H9 (cell line): Measurements from ENCODE around the gene AOC1. TPM values are rescaled to one million over a fixed set of nuclear protein-coding genes. Genes with fewer than 3 reads are reported as not detected.

Experiments
- DNase-seq: peaks from one replicate; pipeline ENCODE4 v3.0.0-alpha.2; 2017
- H2AFZ ChIP-seq: one replicate; pipeline ENCODE4 v1.6.1; 2013; ENCODE audit warnings: mild to moderate bottlenecking, low read length, control low read depth, moderate library complexity
- H2AK5ac ChIP-seq: 2 replicates; pipeline ENCODE4 v1.6.1; 2013; ENCODE audit warnings: low read length, control low read depth, mixed read lengths; ENCODE audit not compliant: insufficient read length
- H2BK120ac ChIP-seq: one replicate; pipeline ENCODE4 v1.6.1; 2013; ENCODE audit warnings: low read depth, mild to moderate bottlenecking, low read length, control low read depth, inconsistent platforms; ENCODE audit not compliant: poor library complexity, severe bottlenecking
- H2BK12ac ChIP-seq: 2 replicates; pipeline ENCODE4 v1.6.1; 2013; ENCODE audit warnings: low read length, control low read depth, mixed read lengths, low read depth; ENCODE audit not compliant: insufficient read length
- H2BK15ac ChIP-seq: 2 replicates; pipeline ENCODE4 v1.6.1; 2013; ENCODE audit warnings: low read depth, low read length, control low read depth
- H2BK20ac ChIP-seq: one replicate; pipeline ENCODE4 v1.6.1; 2013; ENCODE audit warnings: low read depth, mild to moderate bottlenecking, low read length, control low read depth, inconsistent platforms; ENCODE audit not compliant: poor library complexity, severe bottlenecking
- H2BK5ac ChIP-seq: 2 replicates; pipeline ENCODE4 v1.6.1; 2013; ENCODE audit warnings: low read length, control low read depth, mixed read lengths; ENCODE audit not compliant: insufficient read length
- H3K14ac ChIP-seq: 2 replicates; pipeline ENCODE4 v1.6.1; 2013; ENCODE audit warnings: low read length, control low read depth; ENCODE audit not compliant: insufficient read depth
- H3K18ac ChIP-seq: 2 replicates; pipeline ENCODE4 v1.6.1; 2013; ENCODE audit warnings: low read depth, mild to moderate bottlenecking, mixed read lengths, low read length, control low read depth; ENCODE audit not compliant: insufficient read length
- H3K23ac ChIP-seq: 2 replicates; pipeline ENCODE4 v1.6.1; 2013; ENCODE audit warnings: low read length, control low read depth, mixed read lengths, low read depth; ENCODE audit not compliant: insufficient read length
- H3K23me2 ChIP-seq: 2 replicates; pipeline ENCODE4 v1.6.1; 2013; ENCODE audit warnings: low read depth, mild to moderate bottlenecking, mixed read lengths, low read length, control low read depth; ENCODE audit not compliant: insufficient read length, poor library complexity, severe bottlenecking
- H3K27ac ChIP-seq: 2 replicates; pipeline ENCODE4 v1.5.1; 2013; ENCODE audit warnings: low read length, control low read depth, mixed read lengths, low read depth; ENCODE audit not compliant: insufficient read length
- H3K27me3 ChIP-seq: 2 replicates; pipeline ENCODE4 v1.6.1; 2013; ENCODE audit warnings: low read length, control low read depth, inconsistent platforms; ENCODE audit not compliant: insufficient read depth
- H3K4ac ChIP-seq: 2 replicates; pipeline ENCODE4 v1.6.1; 2013; ENCODE audit warnings: low read depth, mild to moderate bottlenecking, control low read depth, inconsistent platforms, low read length, moderate library complexity
- H3K4me1 ChIP-seq: 2 replicates; pipeline ENCODE4 v1.6.1; 2013; ENCODE audit warnings: low read length, control low read depth, inconsistent platforms; ENCODE audit not compliant: insufficient read depth
- H3K4me2 ChIP-seq: 2 replicates; pipeline ENCODE4 v1.6.1; 2013; ENCODE audit warnings: low read length, control low read depth, mixed read lengths; ENCODE audit not compliant: insufficient read length, insufficient read depth
- H3K56ac ChIP-seq: 2 replicates; pipeline ENCODE4 v1.6.1; 2013; ENCODE audit warnings: low read depth, mild to moderate bottlenecking, mixed read lengths, low read length, control low read depth; ENCODE audit not compliant: insufficient read length
- H3K79me1 ChIP-seq: 2 replicates; pipeline ENCODE4 v1.6.1; 2013; ENCODE audit warnings: low read depth, mild to moderate bottlenecking, moderate library complexity, low read length, control low read depth, inconsistent platforms; ENCODE audit not compliant: insufficient read depth, poor library complexity, severe bottlenecking
- H3K79me2 ChIP-seq: 2 replicates; pipeline ENCODE4 v1.6.1; 2013; ENCODE audit warnings: low read length, control low read depth, inconsistent platforms; ENCODE audit not compliant: insufficient read depth
- H3K9ac ChIP-seq: 2 replicates; pipeline ENCODE4 v1.6.1; 2013; ENCODE audit warnings: low read length, control low read depth, mixed read lengths; ENCODE audit not compliant: insufficient read length; ENCODE audit errors: extremely low read depth
- H3K9me3 ChIP-seq: one replicate; pipeline ENCODE4 v1.6.1; 2013; ENCODE audit warnings: low read depth, low read length, inconsistent platforms; ENCODE audit not compliant: control insufficient read depth
- H3T11ph ChIP-seq: one replicate; pipeline ENCODE4 v1.6.1; 2013; ENCODE audit warnings: mild to moderate bottlenecking, low read length, control low read depth, inconsistent platforms
- H4K20me1 ChIP-seq: one replicate; pipeline ENCODE4 v1.6.1; 2013; ENCODE audit not compliant: control insufficient read depth, insufficient read length, insufficient read depth
- H4K5ac ChIP-seq: 2 replicates; pipeline ENCODE4 v1.6.1; 2013; ENCODE audit warnings: low read depth, mild to moderate bottlenecking, mixed read lengths, low read length, control low read depth; ENCODE audit not compliant: insufficient read length
- H4K8ac ChIP-seq: replicated peaks from 2 replicates; pipeline ENCODE4 v1.6.1; 2013; ENCODE audit warnings: low read length, control low read depth, mixed read lengths, low read depth; ENCODE audit not compliant: insufficient read length
- H4K91ac ChIP-seq: 2 replicates; pipeline ENCODE4 v1.6.1; 2013; ENCODE audit warnings: low read depth, mild to moderate bottlenecking, moderate library complexity, mixed read lengths, low read length, control low read depth; ENCODE audit not compliant: insufficient read length
- H3K27ac Mint-ChIP-seq, 3 experiments: 2 replicates in 2 of 3; 3 replicates in 1 of 3; pipeline ENCODE4 v1.8.0; 2020 to 2021; ENCODE audit warnings: mixed read lengths in 3 of 3, mild to moderate bottlenecking in 1 of 3, moderate library complexity in 1 of 3
- H3K27me3 Mint-ChIP-seq: 2 replicates; pipeline ENCODE4 v1.8.0; 2021; ENCODE audit warnings: low read depth, mild to moderate bottlenecking, moderate library complexity, mixed read lengths
- H3K36me3 Mint-ChIP-seq, 3 experiments: 2 replicates in 2 of 3; 3 replicates in 1 of 3; pipeline ENCODE4 v1.8.0; 2020 to 2021; ENCODE audit warnings: low read depth in 3 of 3, mixed read lengths in 3 of 3; ENCODE audit not compliant: insufficient read depth in 1 of 3
- H3K4me1 Mint-ChIP-seq, 2 experiments: 2 replicates each; pipeline ENCODE4 v1.8.0; 2020; ENCODE audit warnings: mixed read lengths in 2 of 2
- H3K4me3 Mint-ChIP-seq, 2 experiments: 2 replicates in 1 of 2; 3 replicates in 1 of 2; pipeline ENCODE4 v1.8.0; 2020 to 2021; ENCODE audit warnings: mild to moderate bottlenecking in 2 of 2, mixed read lengths in 2 of 2, moderate library complexity in 1 of 2
- H3K9me3 Mint-ChIP-seq, 2 experiments: 2 replicates in 1 of 2; 3 replicates in 1 of 2; pipeline ENCODE4 v1.8.0; 2020; ENCODE audit warnings: mild to moderate bottlenecking in 2 of 2, mixed read lengths in 2 of 2, moderate library complexity in 1 of 2
- CTCF ChIP-seq: fragments of 200-600 bp; sonication (generic); conservative IDR thresholded peaks from 3 replicates; pipeline ENCODE4 v1.8.0; 2021; ENCODE audit warnings: antibody characterized with exemption, mild to moderate bottlenecking
- WGBS: extraction: QIAGEN DNeasy Blood & Tissue Kit; methylation state at CpG from one replicate; pipeline ENCODE4 v1.1.7; 2013; ENCODE audit warnings: missing lambda C conversion rate, low lambda C conversion rate, mixed read lengths; ENCODE audit not compliant: insufficient read length; ENCODE audit errors: extremely low coverage; 5-methylcytosine and 5-hydroxymethylcytosine counted together
- total RNA-seq: library from RNA; stranded (reverse); gene quantifications from 2 replicates; pipeline ENCODE4 v1.2.1, GENCODE V29; 2021

The AOC1 gene
- total RNA-seq, 1 experiment from 2014 or later, result 0.28 TPM

GRCh38 chr7:150803161-150803860 is 49.0 kb upstream of the AOC1 start:
- peaks cover 8% of the 10 kb centered on the region for H3K23me2 ChIP-seq
- H3K18ac ChIP-seq, result no peak overlapping the region
- H3K4ac ChIP-seq, result no peak overlapping the region
- H2BK5ac ChIP-seq, result no peak overlapping the region
- no peak overlapping the region for H3K23ac ChIP-seq
- no peak overlapping the region for H4K91ac ChIP-seq
- H4K20me1 ChIP-seq, result no peaks in the 10 kb centered on the region
- H3T11ph ChIP-seq, result no peak overlapping the region
- no peak overlapping the region for H3K27ac Mint-ChIP-seq
- peaks cover 0 to 17% (median 10%) of the 10 kb centered on the region in 3 experiments; a peak in 4 of 7 replicates for H3K36me3 Mint-ChIP-seq
- H4K8ac ChIP-seq, result no peak overlapping the region
- no peaks in the 10 kb centered on the region for H3K9me3 ChIP-seq
- no peak overlapping the region for H3K27ac ChIP-seq
- H3K56ac ChIP-seq, result no peak overlapping the region
- peaks cover 14 to 21% of the 10 kb centered on the region in 2 experiments for H3K9me3 Mint-ChIP-seq
- no peak overlapping the region for H2AK5ac ChIP-seq
- H3K4me2 ChIP-seq, result no peak overlapping the region
- no peak overlapping the region for H2BK20ac ChIP-seq
- H3K79me1 ChIP-seq, result no peaks in the 10 kb centered on the region
- peaks cover 0 to 18% of the 10 kb centered on the region in 2 experiments; a peak in 2 of 4 replicates for H3K4me1 Mint-ChIP-seq
- peaks cover 35% of the 10 kb centered on the region for H3K27me3 ChIP-seq
- H2BK120ac ChIP-seq, result no peak overlapping the region
- no peak overlapping the region for H2AFZ ChIP-seq
- WGBS, result no CpG with 5 or more reads among the region's 10 CpGs
- H3K27me3 Mint-ChIP-seq, result peaks cover 78% of the 10 kb centered on the region
- H4K5ac ChIP-seq, result no peak overlapping the region
- no peak overlapping the region for H3K4me3 Mint-ChIP-seq
- H3K14ac ChIP-seq, result no peak overlapping the region; the same call in 1 of the 2 replicates
- no peak overlapping the region for H2BK15ac ChIP-seq
- DNase-seq, result no peak
- no peaks in the 10 kb centered on the region for H3K79me2 ChIP-seq
- TF ChIP-seq CTCF, result no peak
- H3K4me1 ChIP-seq, result no peaks in the 10 kb centered on the region
- no peak overlapping the region for H2BK12ac ChIP-seq
- no peak overlapping the region for H3K9ac ChIP-seq
